ENCODE data around the gene MAL. TPM values are rescaled to one million over a fixed set of nuclear protein-coding genes. Genes with fewer than 3 reads are reported as not detected.

MAL gene
- total RNA-seq, 1 donor from 2014 or later: 4.4 TPM

GRCh38 chr2:94999431-94999883 is 26.1 kb upstream of the MAL start:
- TF ChIP-seq CTCF (IDR thresholded peaks at IDR 0.05; ENCODE audit: borderline replicate concordance): no peak
- H3K27me3 ChIP-seq (ENCODE audit: low read depth): peaks cover 73% of the 10 kb centered on the region
- no peaks in the 10 kb centered on the region for H3K9me3 ChIP-seq (replicated peaks)
- DNase-seq: no peak
- peaks cover 8% of the 10 kb centered on the region for H3K4me1 ChIP-seq
- no peak overlapping the region for H3K27ac ChIP-seq (replicated peaks)
- no peak overlapping the region for H3K4me3 ChIP-seq
- intact Hi-C loops (cut with micrococcal nuclease): no loop called here
- no peaks in the 10 kb centered on the region for H3K36me3 ChIP-seq

GRCh38 chr2:95001051-95001562 is 24.4 kb upstream of the MAL start:
- H3K4me3 ChIP-seq: no peak overlapping the region
- intact Hi-C loops (cut with micrococcal nuclease): no loop called here
- peaks cover 8% of the 10 kb centered on the region for H3K4me1 ChIP-seq
- H3K36me3 ChIP-seq: no peaks in the 10 kb centered on the region
- no peak for DNase-seq
- no peaks in the 10 kb centered on the region for H3K9me3 ChIP-seq (replicated peaks)
- H3K27me3 ChIP-seq (ENCODE audit: low read depth): peaks cover 72% of the 10 kb centered on the region
- no peak for TF ChIP-seq CTCF (IDR thresholded peaks at IDR 0.05; ENCODE audit: borderline replicate concordance)
- H3K27ac ChIP-seq (replicated peaks): no peak overlapping the region

- no peaks in the 10 kb centered on the region for H3K9me3 ChIP-seq (replicated peaks)
- no peak overlapping the region for H3K27ac ChIP-seq (replicated peaks)
- peaks cover 66% of the 10 kb centered on the region for H3K27me3 ChIP-seq (ENCODE audit: low read depth)
- H3K36me3 ChIP-seq: no peaks in the 10 kb centered on the region
- H3K4me3 ChIP-seq: no peak overlapping the region
- no peak for TF ChIP-seq CTCF (IDR thresholded peaks at IDR 0.05; ENCODE audit: borderline replicate concordance)
- intact Hi-C loops (cut with micrococcal nuclease): no loop called here
- no peak for DNase-seq
- H3K4me1 ChIP-seq: peaks cover 8% of the 10 kb centered on the region
Observed at GRCh38 chr2:95001701-95002100, 23.8 kb upstream of the MAL start.

GRCh38 chr2:95002498-95002897 is 23.0 kb upstream of the MAL start:
- Histone ChIP-seq H3K27me3 (ENCODE audit: low read depth) (peaks cover 58% of the 10 kb centered on the region), H3K9me3 (replicated peaks) (no peaks in the 10 kb centered on the region), H3K4me3 (no peak overlapping the region), H3K4me1 (peaks cover 9% of the 10 kb centered on the region), H3K27ac (replicated peaks) (no peak overlapping the region), H3K36me3 (no peaks in the 10 kb centered on the region)
- no peak for TF ChIP-seq CTCF (IDR thresholded peaks at IDR 0.05; ENCODE audit: borderline replicate concordance)
- intact Hi-C loops (cut with micrococcal nuclease): no loop called here
- DNase-seq: no peak

GRCh38 chr2:95004287-95004686 is 21.2 kb upstream of the MAL start:
- no peak overlapping the region for H3K27ac ChIP-seq (replicated peaks)
- TF ChIP-seq CTCF (IDR thresholded peaks at IDR 0.05; ENCODE audit: borderline replicate concordance): no peak
- no peak for DNase-seq
- intact Hi-C loops (cut with micrococcal nuclease): no loop called here
- no peaks in the 10 kb centered on the region for H3K36me3 ChIP-seq
- H3K27me3 ChIP-seq (ENCODE audit: low read depth): peaks cover 40% of the 10 kb centered on the region
- H3K4me3 ChIP-seq: no peak overlapping the region
- H3K4me1 ChIP-seq: peaks cover 9% of the 10 kb centered on the region
- no peaks in the 10 kb centered on the region for H3K9me3 ChIP-seq (replicated peaks)

Data from left ventricle myocardium inferior (tissue), 1 donor.